K562 (cell line): Measurements from ENCODE around the gene PDZD2.

Experiments
- CTCF ChIP-seq, 3 experiments: IDR thresholded peaks in 2 of 3; conservative IDR thresholded peaks in 1 of 3; 2 replicates each; pipeline ENCODE4 v1.5.1; 2011 to 2012; ENCODE audit warnings: low read length in 3 of 3, mild to moderate bottlenecking in 3 of 3, control low read depth in 2 of 3, improper control_type of control experiment in 1 of 3, inconsistent platforms in 1 of 3, low read depth in 1 of 3, mixed read lengths in 1 of 3, moderate library complexity in 1 of 3; ENCODE audit not compliant: insufficient read depth in 2 of 3
- EWSR1 ChIP-seq: fragments of 450-650 bp; IDR thresholded peaks from 2 replicates; pipeline ENCODE4 v1.6.1; 2018; ENCODE audit warnings: borderline replicate concordance, mild to moderate bottlenecking, low read depth, moderate library complexity; ENCODE audit not compliant: partially characterized antibody

GRCh38 chr5:31867219-31867618, 228.3 kb downstream of the PDZD2 start:
- TF ChIP-seq CTCF (IDR thresholded peaks at IDR 0.05 in 2 of 3, conservative IDR thresholded peaks at IDR 0.05 in 1 of 3; ENCODE audit: insufficient read depth in 2 of 3, low read depth in 1 of 3, low read length in 3 of 3) (no peak), EWSR1 (no peak)
